HepG2 (cell line): ENCODE data around the gene RNF10. TPM values are rescaled to one million over a fixed set of nuclear protein-coding genes. Genes with fewer than 3 reads are reported as not detected.
A peak's percentile ranks its signal among the peaks of the same experiment; 100 is the strongest.

Source experiments
- CTCF ChIP-seq: sonication (generic); formaldehyde crosslinking; IDR thresholded peaks from 2 replicates; pipeline ENCODE4 v1.5.0; 2020; ENCODE audit warnings: mild to moderate bottlenecking, missing genetic modification reagents, moderate library complexity
- EED ChIP-seq: sonication (generic); formaldehyde crosslinking; IDR thresholded peaks from 2 replicates; pipeline ENCODE4 v1.5.0; 2020; ENCODE audit warnings: mild to moderate bottlenecking, missing genetic modification reagents
- HNF4A ChIP-seq: sonication (generic); formaldehyde crosslinking; IDR thresholded peaks from 2 replicates; pipeline ENCODE4 v1.4.0; 2020; ENCODE audit warnings: missing genetic modification reagents
- HNRNPL ChIP-seq: fragments of 200-400 bp; formaldehyde crosslinking; IDR thresholded peaks from 2 replicates; pipeline ENCODE4 v1.6.1; 2017; ENCODE audit warnings: mild to moderate bottlenecking, low read depth, low read length
- KAT2B ChIP-seq: fragments of 150-350 bp; IDR thresholded peaks from 2 replicates; pipeline ENCODE4 v1.6.1; 2014; ENCODE audit warnings: low read depth, low read length, borderline replicate concordance
- LCORL ChIP-seq, 2 experiments: fragments of 450-650 bp in 1 of 2; sonication (generic) in 1 of 2; formaldehyde crosslinking in 1 of 2; IDR thresholded peaks; 2 replicates each; pipeline versions ENCODE4 v1.5.0 to v1.6.1; 2017 to 2020; ENCODE audit warnings: antibody characterized with exemption in 1 of 2, missing genetic modification reagents in 1 of 2
- MAZ ChIP-seq, 2 experiments: sonication (generic) in 1 of 2; formaldehyde crosslinking in 1 of 2; IDR thresholded peaks; 2 replicates each; pipeline versions ENCODE4 v1.5.0 to v1.6.1; 2012 to 2020; ENCODE audit warnings: low read depth in 2 of 2, mild to moderate bottlenecking in 2 of 2, borderline replicate concordance in 1 of 2, improper control_type of control experiment in 1 of 2, low read length in 1 of 2, missing genetic modification reagents in 1 of 2, moderate library complexity in 1 of 2
- RFX3 ChIP-seq: IDR thresholded peaks from 2 replicates; pipeline ENCODE4 v1.6.1; 2016; ENCODE audit warnings: missing biosample characterization, missing genetic modification reagents
- RXRB ChIP-seq: IDR thresholded peaks from 2 replicates; pipeline ENCODE4 v1.6.1; 2016; ENCODE audit warnings: borderline replicate concordance, missing genetic modification reagents, missing compliant biosample characterization
- SETDB1 ChIP-seq: sonication (generic); formaldehyde crosslinking; IDR thresholded peaks from 2 replicates; pipeline ENCODE4 v1.5.1; 2020; ENCODE audit warnings: missing genetic modification reagents, mild to moderate bottlenecking, borderline replicate concordance
- SRF ChIP-seq: IDR thresholded peaks from 2 replicates; pipeline ENCODE4 v1.6.1; 2011; ENCODE audit warnings: mild to moderate bottlenecking, low read depth, low read length, moderate library complexity
- SSRP1 ChIP-seq: IDR thresholded peaks from 2 replicates; pipeline ENCODE4 v1.6.1; 2016; ENCODE audit warnings: control low read depth
- TBX2 ChIP-seq: sonication (generic); formaldehyde crosslinking; IDR thresholded peaks from 2 replicates; pipeline ENCODE4 v1.5.0; 2020; ENCODE audit warnings: missing genetic modification reagents, mild to moderate bottlenecking, borderline replicate concordance
- TERF1 ChIP-seq: sonication (generic); formaldehyde crosslinking; IDR thresholded peaks from 2 replicates; pipeline ENCODE4 v1.8.0; 2022; ENCODE audit warnings: mild to moderate bottlenecking, missing genetic modification reagents, moderate library complexity
- XRCC5 ChIP-seq: fragments of 200-400 bp; formaldehyde crosslinking; optimal IDR thresholded peaks from 2 replicates; pipeline ENCODE3; 2017; ENCODE audit warnings: mild to moderate bottlenecking, low read length
- ZNF10 ChIP-seq: sonication (generic); formaldehyde crosslinking; IDR thresholded peaks from 2 replicates; pipeline ENCODE4 v1.4.0; 2020; ENCODE audit warnings: mild to moderate bottlenecking, low read depth, missing genetic modification reagents, borderline replicate concordance
- ZNF180 ChIP-seq: sonication (generic); formaldehyde crosslinking; IDR thresholded peaks from 2 replicates; pipeline ENCODE4 v1.4.0; 2020; ENCODE audit warnings: low read depth, missing genetic modification reagents, borderline replicate concordance
- ZNF224 ChIP-seq: sonication (generic); formaldehyde crosslinking; IDR thresholded peaks from 2 replicates; pipeline ENCODE4 v1.5.0; 2020; ENCODE audit warnings: mild to moderate bottlenecking, missing genetic modification reagents
- ZNF414 ChIP-seq: sonication (generic); formaldehyde crosslinking; IDR thresholded peaks from 2 replicates; pipeline ENCODE4 v1.5.0; 2020; ENCODE audit warnings: missing genetic modification reagents
- ZNF552 ChIP-seq: sonication (generic); formaldehyde crosslinking; IDR thresholded peaks from 2 replicates; pipeline ENCODE4 v1.9.0; 2022; ENCODE audit warnings: missing genetic modification reagents, mild to moderate bottlenecking, borderline replicate concordance
- ZNF615 ChIP-seq: sonication (generic); formaldehyde crosslinking; IDR thresholded peaks from 2 replicates; pipeline ENCODE4 v1.5.0; 2020; ENCODE audit warnings: mild to moderate bottlenecking, missing genetic modification reagents, borderline replicate concordance
- polyA plus RNA-seq, 8 experiments: library from polyadenylated mRNA; depleted of rRNA in 3 of 8; stranded (reverse) in 7 of 8; unstranded in 1 of 8; fragments of >200 nt; fragmentation: Illumina TruSeq in 4 of 8; extraction: Trizol in 4 of 8; gene quantifications; 2 replicates each; pipeline versions ENCODE4 v1.2.1 to v1.2.3, GENCODE V29; 2011 to 2016; ENCODE audit warnings: low read depth in 4 of 8, missing spikeins in 1 of 8, mixed read lengths in 1 of 8; ENCODE audit not compliant: insufficient read depth in 1 of 8
- total RNA-seq, 5 experiments: library from RNA; depleted of rRNA; stranded (reverse); fragments of >200 nt; fragmentation: Illumina TruSeq; extraction: Trizol; gene quantifications; 2 replicates each; pipeline ENCODE4 v1.2.3, GENCODE V29; 2016; ENCODE audit warnings: low read depth in 1 of 5

RNF10 gene
- total and polyA plus RNA-seq, 2 of the 13 experiments (the other 11 are each of a cell fraction or from before 2014, with no cell fraction given): 62.5 to 88.0 TPM

GRCh38 chr12:120495731-120496412 lies 38.3 kb upstream of the RNF10 start, which contains the start of gene DYNLL1 (continued):
- TF ChIP-seq ZNF10 (CRISPR knock-in tag): no peak
- peak; percentile 61; the same call in 1 of the 2 replicates for TF ChIP-seq ZNF552 (CRISPR knock-in tag)
- TF ChIP-seq SRF: 0 out of 2 replicates have a peak, but pooled peaks have one; percentile 63
- peak; percentile 68; the same call in 1 of the 2 replicates for TF ChIP-seq TBX2
- no peak for TF ChIP-seq SSRP1 (CRISPR knock-in tag)
- peak; percentile 26; the same call in 1 of the 2 replicates for TF ChIP-seq RXRB
- TF ChIP-seq HNRNPL: no peak
- TF ChIP-seq HNF4A (CRISPR knock-in tag): no peak
- no peak for TF ChIP-seq ZNF180 (CRISPR knock-in tag)
- no peak for TF ChIP-seq EED (CRISPR knock-in tag)
- no peak; the same call in 1 of the 2 replicates for TF ChIP-seq CTCF (CRISPR knock-in tag)
- peak; percentile 85 for TF ChIP-seq MAZ (IDR thresholded peaks at IDR 0.05; ENCODE audit: borderline replicate concordance, low read depth, low read length)
- TF ChIP-seq MAZ (CRISPR knock-in tag; IDR thresholded peaks at IDR 0.05; ENCODE audit: low read depth): peak; percentile 89
- TF ChIP-seq RFX3 (CRISPR knock-in tag): peak; percentile 97
- 0 out of 2 replicates have a peak, but pooled peaks have one; percentile 11 for TF ChIP-seq ZNF615 (CRISPR knock-in tag)
- TF ChIP-seq TERF1 (CRISPR knock-in tag): no peak
- TF ChIP-seq ZNF224: 0 out of 2 replicates have a peak, but pooled peaks have one; percentile 66
- no peak for TF ChIP-seq LCORL (IDR thresholded peaks at IDR 0.05)
- no peak for TF ChIP-seq LCORL (CRISPR knock-in tag; IDR thresholded peaks at IDR 0.05)
- peak; percentile 80 for TF ChIP-seq ZNF414 (CRISPR knock-in tag)
- no peak for TF ChIP-seq SETDB1 (CRISPR knock-in tag)
- TF ChIP-seq KAT2B: no peak
- peak; percentile 16 for TF ChIP-seq XRCC5
